H9 (cell line): ENCODE measurements around the gene APOBEC2. TPM values are rescaled to one million over a fixed set of nuclear protein-coding genes. Genes with fewer than 3 reads are reported as not detected.

Experiments
- DNase-seq: peaks from one replicate; pipeline ENCODE4 v3.0.0-alpha.2; 2017
- H2AFZ ChIP-seq: one replicate; pipeline ENCODE4 v1.6.1; 2013; ENCODE audit warnings: mild to moderate bottlenecking, low read length, control low read depth, moderate library complexity
- H2AK5ac ChIP-seq: 2 replicates; pipeline ENCODE4 v1.6.1; 2013; ENCODE audit warnings: low read length, control low read depth, mixed read lengths; ENCODE audit not compliant: insufficient read length
- H2BK120ac ChIP-seq: one replicate; pipeline ENCODE4 v1.6.1; 2013; ENCODE audit warnings: low read depth, mild to moderate bottlenecking, low read length, control low read depth, inconsistent platforms; ENCODE audit not compliant: poor library complexity, severe bottlenecking
- H2BK12ac ChIP-seq: 2 replicates; pipeline ENCODE4 v1.6.1; 2013; ENCODE audit warnings: low read length, control low read depth, mixed read lengths, low read depth; ENCODE audit not compliant: insufficient read length
- H2BK15ac ChIP-seq: 2 replicates; pipeline ENCODE4 v1.6.1; 2013; ENCODE audit warnings: low read depth, low read length, control low read depth
- H2BK20ac ChIP-seq: one replicate; pipeline ENCODE4 v1.6.1; 2013; ENCODE audit warnings: low read depth, mild to moderate bottlenecking, low read length, control low read depth, inconsistent platforms; ENCODE audit not compliant: poor library complexity, severe bottlenecking
- H2BK5ac ChIP-seq: 2 replicates; pipeline ENCODE4 v1.6.1; 2013; ENCODE audit warnings: low read length, control low read depth, mixed read lengths; ENCODE audit not compliant: insufficient read length
- H3K14ac ChIP-seq: 2 replicates; pipeline ENCODE4 v1.6.1; 2013; ENCODE audit warnings: low read length, control low read depth; ENCODE audit not compliant: insufficient read depth
- H3K18ac ChIP-seq: 2 replicates; pipeline ENCODE4 v1.6.1; 2013; ENCODE audit warnings: low read depth, mild to moderate bottlenecking, mixed read lengths, low read length, control low read depth; ENCODE audit not compliant: insufficient read length
- H3K23ac ChIP-seq: 2 replicates; pipeline ENCODE4 v1.6.1; 2013; ENCODE audit warnings: low read length, control low read depth, mixed read lengths, low read depth; ENCODE audit not compliant: insufficient read length
- H3K23me2 ChIP-seq: 2 replicates; pipeline ENCODE4 v1.6.1; 2013; ENCODE audit warnings: low read depth, mild to moderate bottlenecking, mixed read lengths, low read length, control low read depth; ENCODE audit not compliant: insufficient read length, poor library complexity, severe bottlenecking
- H3K27ac ChIP-seq: 2 replicates; pipeline ENCODE4 v1.5.1; 2013; ENCODE audit warnings: low read length, control low read depth, mixed read lengths, low read depth; ENCODE audit not compliant: insufficient read length
- H3K27me3 ChIP-seq: 2 replicates; pipeline ENCODE4 v1.6.1; 2013; ENCODE audit warnings: low read length, control low read depth, inconsistent platforms; ENCODE audit not compliant: insufficient read depth
- H3K4ac ChIP-seq: 2 replicates; pipeline ENCODE4 v1.6.1; 2013; ENCODE audit warnings: low read depth, mild to moderate bottlenecking, control low read depth, inconsistent platforms, low read length, moderate library complexity
- H3K4me1 ChIP-seq: 2 replicates; pipeline ENCODE4 v1.6.1; 2013; ENCODE audit warnings: low read length, control low read depth, inconsistent platforms; ENCODE audit not compliant: insufficient read depth
- H3K4me2 ChIP-seq: 2 replicates; pipeline ENCODE4 v1.6.1; 2013; ENCODE audit warnings: low read length, control low read depth, mixed read lengths; ENCODE audit not compliant: insufficient read length, insufficient read depth
- H3K56ac ChIP-seq: 2 replicates; pipeline ENCODE4 v1.6.1; 2013; ENCODE audit warnings: low read depth, mild to moderate bottlenecking, mixed read lengths, low read length, control low read depth; ENCODE audit not compliant: insufficient read length
- H3K79me1 ChIP-seq: 2 replicates; pipeline ENCODE4 v1.6.1; 2013; ENCODE audit warnings: low read depth, mild to moderate bottlenecking, moderate library complexity, low read length, control low read depth, inconsistent platforms; ENCODE audit not compliant: insufficient read depth, poor library complexity, severe bottlenecking
- H3K79me2 ChIP-seq: 2 replicates; pipeline ENCODE4 v1.6.1; 2013; ENCODE audit warnings: low read length, control low read depth, inconsistent platforms; ENCODE audit not compliant: insufficient read depth
- H3K9ac ChIP-seq: 2 replicates; pipeline ENCODE4 v1.6.1; 2013; ENCODE audit warnings: low read length, control low read depth, mixed read lengths; ENCODE audit not compliant: insufficient read length; ENCODE audit errors: extremely low read depth
- H3K9me3 ChIP-seq: one replicate; pipeline ENCODE4 v1.6.1; 2013; ENCODE audit warnings: low read depth, low read length, inconsistent platforms; ENCODE audit not compliant: control insufficient read depth
- H3T11ph ChIP-seq: one replicate; pipeline ENCODE4 v1.6.1; 2013; ENCODE audit warnings: mild to moderate bottlenecking, low read length, control low read depth, inconsistent platforms
- H4K20me1 ChIP-seq: one replicate; pipeline ENCODE4 v1.6.1; 2013; ENCODE audit not compliant: control insufficient read depth, insufficient read length, insufficient read depth
- H4K5ac ChIP-seq: 2 replicates; pipeline ENCODE4 v1.6.1; 2013; ENCODE audit warnings: low read depth, mild to moderate bottlenecking, mixed read lengths, low read length, control low read depth; ENCODE audit not compliant: insufficient read length
- H4K8ac ChIP-seq: replicated peaks from 2 replicates; pipeline ENCODE4 v1.6.1; 2013; ENCODE audit warnings: low read length, control low read depth, mixed read lengths, low read depth; ENCODE audit not compliant: insufficient read length
- H4K91ac ChIP-seq: 2 replicates; pipeline ENCODE4 v1.6.1; 2013; ENCODE audit warnings: low read depth, mild to moderate bottlenecking, moderate library complexity, mixed read lengths, low read length, control low read depth; ENCODE audit not compliant: insufficient read length
- H3K27ac Mint-ChIP-seq, 3 experiments: 2 replicates in 2 of 3; 3 replicates in 1 of 3; pipeline ENCODE4 v1.8.0; 2020 to 2021; ENCODE audit warnings: mixed read lengths in 3 of 3, mild to moderate bottlenecking in 1 of 3, moderate library complexity in 1 of 3
- H3K27me3 Mint-ChIP-seq: 2 replicates; pipeline ENCODE4 v1.8.0; 2021; ENCODE audit warnings: low read depth, mild to moderate bottlenecking, moderate library complexity, mixed read lengths
- H3K36me3 Mint-ChIP-seq, 3 experiments: 2 replicates in 2 of 3; 3 replicates in 1 of 3; pipeline ENCODE4 v1.8.0; 2020 to 2021; ENCODE audit warnings: low read depth in 3 of 3, mixed read lengths in 3 of 3; ENCODE audit not compliant: insufficient read depth in 1 of 3
- H3K4me1 Mint-ChIP-seq, 2 experiments: 2 replicates each; pipeline ENCODE4 v1.8.0; 2020; ENCODE audit warnings: mixed read lengths in 2 of 2
- H3K4me3 Mint-ChIP-seq, 2 experiments: 2 replicates in 1 of 2; 3 replicates in 1 of 2; pipeline ENCODE4 v1.8.0; 2020 to 2021; ENCODE audit warnings: mild to moderate bottlenecking in 2 of 2, mixed read lengths in 2 of 2, moderate library complexity in 1 of 2
- H3K9me3 Mint-ChIP-seq, 2 experiments: 2 replicates in 1 of 2; 3 replicates in 1 of 2; pipeline ENCODE4 v1.8.0; 2020; ENCODE audit warnings: mild to moderate bottlenecking in 2 of 2, mixed read lengths in 2 of 2, moderate library complexity in 1 of 2
- CTCF ChIP-seq: fragments of 200-600 bp; sonication (generic); conservative IDR thresholded peaks from 3 replicates; pipeline ENCODE4 v1.8.0; 2021; ENCODE audit warnings: antibody characterized with exemption, mild to moderate bottlenecking
- WGBS: extraction: QIAGEN DNeasy Blood & Tissue Kit; methylation state at CpG from one replicate; pipeline ENCODE4 v1.1.7; 2013; ENCODE audit warnings: missing lambda C conversion rate, low lambda C conversion rate, mixed read lengths; ENCODE audit not compliant: insufficient read length; ENCODE audit errors: extremely low coverage; 5-methylcytosine and 5-hydroxymethylcytosine counted together
- total RNA-seq: library from RNA; stranded (reverse); gene quantifications from 2 replicates; pipeline ENCODE4 v1.2.1, GENCODE V29; 2021

Gene APOBEC2
- total RNA-seq, 1 experiment from 2014 or later, result not detected

DNA sequence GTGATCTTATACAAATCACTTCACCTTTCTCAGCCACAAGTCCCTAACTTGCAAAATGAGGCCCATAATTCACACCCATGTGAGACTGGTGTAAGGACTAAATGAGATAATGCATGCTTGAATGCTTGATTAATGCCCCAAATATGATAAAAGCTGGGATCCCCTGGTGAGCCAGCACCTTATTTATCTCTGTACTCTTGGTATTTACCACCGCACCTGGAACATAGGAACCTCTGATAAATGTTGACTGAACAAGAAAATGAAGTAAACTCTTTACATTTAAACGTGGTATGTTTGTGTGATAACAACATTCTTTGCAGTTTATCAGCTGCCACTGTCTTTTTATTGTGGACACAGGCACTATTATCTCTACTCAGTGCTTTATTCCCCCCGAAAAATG is 2.5 kb upstream of the APOBEC2 start:
- H3K56ac ChIP-seq, result no peak overlapping the region
- no peak overlapping the region for H3K23ac ChIP-seq
- no peak overlapping the region for H4K8ac ChIP-seq
- no peak overlapping the region; a peak in 1 of 7 replicates for H3K27ac Mint-ChIP-seq
- no peaks in the 10 kb centered on the region for H3K9me3 Mint-ChIP-seq
- H3K18ac ChIP-seq, result no peak overlapping the region
- H3K9ac ChIP-seq, result no peak overlapping the region
- H3K14ac ChIP-seq, result no peak overlapping the region
- H2AK5ac ChIP-seq, result no peak overlapping the region
- no CpG with 5 or more reads among the region's 3 CpGs for WGBS
- peaks cover 7% of the 10 kb centered on the region; the same call in 1 of the 2 replicates for H3K4me1 ChIP-seq
- H3K4ac ChIP-seq, result no peak overlapping the region
- H2AFZ ChIP-seq, result no peak overlapping the region
- H2BK12ac ChIP-seq, result no peak overlapping the region
- DNase-seq, result no peak
- no peaks in the 10 kb centered on the region for H3K27me3 ChIP-seq
- H3K9me3 ChIP-seq, result no peaks in the 10 kb centered on the region
- no peaks in the 10 kb centered on the region for H3K79me2 ChIP-seq
- H3K4me3 Mint-ChIP-seq, result no peak overlapping the region
- no peaks in the 10 kb centered on the region for H3K27me3 Mint-ChIP-seq
- H3K79me1 ChIP-seq, result no peaks in the 10 kb centered on the region
- H4K91ac ChIP-seq, result no peak overlapping the region
- no peak for TF ChIP-seq CTCF
- H2BK15ac ChIP-seq, result no peak overlapping the region
- no peak overlapping the region for H3T11ph ChIP-seq
- H3K27ac ChIP-seq, result no peak overlapping the region
- no peaks in the 10 kb centered on the region for H4K20me1 ChIP-seq
- H2BK120ac ChIP-seq, result no peak overlapping the region
- no peaks in the 10 kb centered on the region for H3K23me2 ChIP-seq
- no peak overlapping the region for H2BK20ac ChIP-seq
- H2BK5ac ChIP-seq, result no peak overlapping the region
- peaks cover 14 to 23% of the 10 kb centered on the region in 2 experiments for H3K4me1 Mint-ChIP-seq
- no peaks in the 10 kb centered on the region; a peak in 2 of 7 replicates for H3K36me3 Mint-ChIP-seq
- no peak overlapping the region for H4K5ac ChIP-seq
- H3K4me2 ChIP-seq, result no peak overlapping the region
